B cell (primary cell): ENCODE data around the gene NPAS3.

Experiments used
- CTCF ChIP-seq: fragments of 200-600 bp; IDR thresholded peaks from one replicate; pipeline ENCODE4 v1.8.0; 2022; ENCODE audit warnings: antibody characterized with exemption, mild to moderate bottlenecking
- EZH2 ChIP-seq: IDR thresholded peaks from 2 replicates; pipeline ENCODE4 v1.6.1; 2012; ENCODE audit warnings: borderline replicate concordance, low read depth, mild to moderate bottlenecking, moderate library complexity, low read length; ENCODE audit not compliant: insufficient read depth, poor library complexity, severe bottlenecking

DNA sequence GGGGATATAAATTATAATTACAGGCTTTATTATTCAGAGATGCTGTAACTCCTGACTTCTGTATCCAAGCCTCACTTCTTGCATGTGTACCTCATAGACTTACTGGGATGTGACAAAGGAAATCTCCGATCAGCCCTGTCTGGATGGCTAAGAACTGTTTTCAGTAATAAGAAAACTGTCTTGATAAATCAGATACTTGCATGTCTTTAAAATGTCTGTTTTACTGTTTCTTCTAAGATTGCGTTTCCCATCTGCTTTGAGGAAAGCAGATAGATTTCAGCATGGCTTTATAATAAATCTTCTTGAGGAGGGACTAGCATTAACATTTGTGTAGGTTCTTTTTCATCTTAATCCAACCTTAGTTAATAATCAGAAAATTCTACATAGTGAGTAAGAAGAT, 616.3 kb downstream of the NPAS3 start:
- no peak for TF ChIP-seq EZH2
- no peak for TF ChIP-seq CTCF
